Stimulated activated naive CD4-positive, alpha-beta T cell treated with Interleukin-2 at 50 U/mL for 16 hours (primary cell): ENCODE measurements around the gene SAE1.

Source experiments
- DNase-seq: peaks from one replicate; lab custom pipeline; 2025; lab: John Stamatoyannopoulos, UW

Gene SAE1

GRCh38 chr19:47106821-47107201 is 23.8 kb upstream of the SAE1 start:
- DNase-seq, result no peak

GRCh38 chr19:47107202-47107952 is 23.3 kb upstream of the SAE1 start:
- DNase-seq, result peak; percentile 31

GRCh38 chr19:47107953-47108746 is 22.5 kb upstream of the SAE1 start:
- DNase-seq, result no peak

- no peak for DNase-seq
These were observed 21.5 kb upstream of the SAE1 start for GRCh38 chr19:47109177-47109540.

GRCh38 chr19:47109541-47110375 is 20.9 kb upstream of the SAE1 start:
- DNase-seq, result peak; percentile 70

- DNase-seq, result peak; percentile 61
These were observed 20.1 kb upstream of the SAE1 start for GRCh38 chr19:47110521-47111005.

- peak; percentile 50 for DNase-seq
These were observed 19.5 kb upstream of the SAE1 start for GRCh38 chr19:47111006-47111621.

- DNase-seq, result no peak
These were observed 18.9 kb upstream of the SAE1 start for GRCh38 chr19:47111682-47112165.

GRCh38 chr19:47112166-47112996 is 18.3 kb upstream of the SAE1 start:
- peak; percentile 84 for DNase-seq

GRCh38 chr19:47112997-47113849 is 17.4 kb upstream of the SAE1 start, which contains the start of gene ZC3H4:
ZC3H4 (minus strand) TSS chr19:47113776; CDS start chr19:47112584, 1,192 bp downstream.
- peak; percentile 99 for DNase-seq

- no peak for DNase-seq
These were observed 16.6 kb upstream of the SAE1 start for GRCh38 chr19:47113850-47114651.

GRCh38 chr19:47120470-47121067 is 10.1 kb upstream of the SAE1 start:
- DNase-seq, result no peak

GRCh38 chr19:47122359-47123335 is 8.0 kb upstream of the SAE1 start:
- no peak for DNase-seq

- no peak for DNase-seq
These were observed 7.2 kb upstream of the SAE1 start for GRCh38 chr19:47123406-47123805.

GRCh38 chr19:47124937-47125668 is 5.5 kb upstream of the SAE1 start:
- DNase-seq, result no peak

- DNase-seq, result no peak
These were observed 5.0 kb upstream of the SAE1 start for GRCh38 chr19:47125669-47125938.

GRCh38 chr19:47129579-47129978 is 1.1 kb upstream of the SAE1 start:
- no peak for DNase-seq
